ENCODE measurements around the gene CCDC40.

Gene CCDC40

DNA sequence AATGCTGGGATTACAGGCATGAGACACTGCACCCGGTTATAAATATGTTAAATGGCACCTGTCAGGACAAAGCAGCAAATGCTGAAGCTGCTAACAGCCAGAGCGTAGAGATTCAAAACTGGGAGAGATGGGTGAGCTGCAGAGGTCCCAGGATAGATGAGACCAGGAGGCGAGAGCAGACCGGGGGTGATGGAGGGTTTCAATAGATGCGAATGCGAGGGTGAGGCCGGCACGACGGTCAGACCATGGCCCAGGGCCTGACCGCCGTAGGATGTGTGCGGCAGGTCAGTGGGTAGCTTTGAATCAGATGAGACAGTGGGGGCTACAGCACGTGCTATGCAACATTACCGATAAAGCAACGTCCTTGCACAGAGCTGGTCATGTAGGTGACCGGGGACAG, 14.3 kb downstream of the CCDC40 start:
- DNase-seq = no peak

GRCh38 chr17:80051681-80052080, 15.2 kb downstream of the CCDC40 start:
- no peak for DNase-seq

DNA sequence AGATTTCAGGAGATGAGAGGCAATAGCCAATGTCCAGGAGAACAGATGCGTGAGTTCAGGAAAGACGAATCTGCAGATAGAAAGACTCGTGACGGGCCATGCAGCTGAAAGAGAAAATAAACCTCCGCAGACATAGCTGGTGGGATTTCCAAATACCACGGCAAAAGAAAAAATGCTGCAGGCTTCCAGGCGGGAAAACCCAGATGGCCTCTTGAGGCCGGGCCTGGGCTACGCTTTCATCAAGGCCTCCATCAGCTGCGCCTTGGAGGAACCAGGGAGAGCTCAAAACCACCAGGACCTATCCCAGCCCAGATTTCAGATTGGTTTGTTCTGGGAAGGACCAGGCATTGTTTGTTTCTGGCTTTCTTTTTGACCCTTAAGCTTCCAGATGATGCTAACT, 16.7 kb downstream of the CCDC40 start:
- no peak for DNase-seq

DNA sequence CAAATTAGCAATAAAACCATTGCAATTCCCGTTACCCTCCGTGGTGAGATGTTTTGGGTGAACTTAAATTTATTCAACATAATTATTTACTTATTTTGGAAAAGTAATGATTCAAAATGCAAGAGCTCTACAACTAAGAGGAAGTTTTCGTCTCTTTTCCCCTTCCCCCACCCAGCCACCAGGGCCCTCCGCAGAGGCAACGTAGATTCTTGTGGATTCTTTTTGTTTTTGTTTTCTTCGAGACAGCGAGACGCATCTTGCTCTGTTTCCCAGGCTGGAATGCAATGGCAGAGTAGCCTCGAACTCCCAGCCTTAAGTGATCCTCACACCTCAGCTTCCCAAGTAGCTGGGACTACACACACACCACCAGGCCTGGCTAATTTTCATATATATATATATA, 19.2 kb downstream of the CCDC40 start:
- no peak for DNase-seq

DNA sequence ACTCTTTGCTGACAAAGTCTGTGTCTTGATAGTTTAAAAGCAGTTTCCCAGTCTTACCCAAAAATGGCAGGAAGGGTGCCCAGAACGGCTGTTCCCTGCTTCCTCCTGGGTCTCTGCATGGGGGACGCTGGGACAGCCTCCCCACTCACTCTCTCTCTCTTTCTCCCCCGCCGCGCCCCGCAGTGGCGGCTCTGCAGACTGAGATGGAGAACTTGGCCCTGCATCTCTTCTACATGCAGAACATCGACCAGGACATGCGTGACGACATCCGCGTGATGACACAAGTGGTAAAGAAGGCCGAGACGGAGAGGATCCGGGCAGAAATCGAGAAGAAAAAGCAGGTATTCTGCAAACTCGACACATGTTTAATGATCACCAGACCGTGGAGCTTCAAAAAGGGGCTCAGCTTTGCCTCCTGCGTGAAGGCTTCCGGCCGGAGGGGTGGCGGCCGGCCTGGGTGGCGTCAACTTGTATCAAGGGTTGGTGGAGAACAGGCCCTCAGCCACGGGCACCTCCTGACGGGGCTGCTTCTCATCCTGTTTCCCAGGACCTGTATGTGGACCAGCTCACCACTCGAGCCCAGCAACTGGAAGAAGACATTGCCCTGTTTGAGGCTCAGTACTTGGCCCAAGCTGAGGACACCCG, 22.0 kb downstream of the CCDC40 start:
- DNase-seq = no peak

GRCh38 chr17:80060644-80061043, 24.2 kb downstream of the CCDC40 start:
- no peak for DNase-seq

DNA sequence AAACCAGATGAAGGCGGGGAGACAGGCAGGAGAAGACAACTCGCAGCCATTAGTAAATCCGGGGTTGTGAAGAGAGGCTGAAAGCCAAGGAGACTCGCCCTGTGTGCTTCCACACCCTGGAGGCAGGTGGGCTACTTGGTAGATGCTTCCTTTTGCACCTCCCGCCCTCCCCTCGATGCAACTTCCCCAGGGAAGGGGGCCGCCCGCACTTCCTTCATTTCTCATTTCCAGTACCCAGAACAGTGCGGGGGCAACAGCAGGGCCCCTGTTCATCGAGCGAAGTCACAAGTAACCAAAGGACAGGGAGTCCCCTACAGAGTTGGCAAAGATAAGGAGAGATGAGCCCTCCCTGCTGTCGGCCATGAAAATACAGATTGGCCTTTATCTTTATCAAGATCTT, 25.0 kb downstream of the CCDC40 start:
- DNase-seq = no peak

GRCh38 chr17:80063830-80064585, 27.6 kb downstream of the CCDC40 start:
- no peak for DNase-seq

DNA sequence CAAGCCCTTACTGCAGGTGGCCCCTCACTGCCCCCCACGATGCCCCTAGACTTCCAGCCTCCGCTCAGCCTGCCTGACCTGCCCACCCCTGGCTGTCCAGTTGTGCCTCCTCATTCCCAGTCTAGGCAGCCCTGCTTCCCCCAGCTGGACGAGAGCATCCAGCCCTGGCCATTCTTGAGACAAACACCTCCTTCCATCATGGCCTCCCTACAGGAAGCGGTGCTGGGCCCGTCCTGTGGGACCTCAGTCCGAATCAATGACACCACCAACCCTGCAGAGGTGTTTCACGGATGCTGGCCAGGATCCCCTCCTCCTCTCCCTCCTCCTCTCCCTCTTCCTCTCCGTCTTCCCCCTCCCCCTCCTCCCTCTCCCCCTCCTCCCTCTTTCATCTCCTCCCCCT, 28.3 kb downstream of the CCDC40 start:
- no peak for DNase-seq

GRCh38 chr17:80065478-80066170, 29.2 kb downstream of the CCDC40 start:
- no peak for DNase-seq

DNA sequence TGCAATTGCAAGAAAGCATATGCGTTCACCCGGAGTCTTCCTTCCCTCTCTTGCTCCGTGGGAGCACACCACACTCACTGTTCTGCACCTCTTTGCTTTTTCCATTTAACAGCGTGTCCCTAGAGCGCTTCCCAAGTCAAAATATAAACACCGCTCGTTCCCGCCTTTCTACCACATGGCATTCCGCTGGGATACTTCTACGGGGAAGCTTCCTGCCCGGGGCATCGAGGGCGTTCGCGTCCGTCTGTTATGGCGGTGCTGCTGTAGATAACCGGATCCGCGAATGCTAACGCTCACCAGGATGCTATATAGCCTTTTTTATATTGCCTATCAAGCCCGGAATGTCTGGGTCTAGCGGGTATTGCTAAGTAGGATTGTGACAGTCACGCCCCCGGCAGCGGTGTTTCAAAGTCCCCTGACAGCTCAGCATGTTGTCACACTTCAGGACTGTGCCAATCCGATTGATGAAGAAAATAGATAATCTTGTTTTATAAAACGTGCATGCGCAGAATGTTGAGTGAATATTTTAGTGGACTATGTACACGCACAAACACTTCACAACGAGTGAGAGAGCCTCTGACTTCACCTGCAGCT, 31.0 kb downstream of the CCDC40 start:
- no peak for DNase-seq

GRCh38 chr17:80068301-80069222, 32.1 kb downstream of the CCDC40 start:
- DNase-seq = no peak

- DNase-seq = no peak
These were observed 34.1 kb downstream of the CCDC40 start for GRCh38 chr17:80070375-80071115.

GRCh38 chr17:80071116-80071841, 34.8 kb downstream of the CCDC40 start:
- peak in 1 of 2 donors; percentile 24 for DNase-seq

- no peak for DNase-seq
These were observed 36.0 kb downstream of the CCDC40 start for GRCh38 chr17:80072410-80072809.

DNA sequence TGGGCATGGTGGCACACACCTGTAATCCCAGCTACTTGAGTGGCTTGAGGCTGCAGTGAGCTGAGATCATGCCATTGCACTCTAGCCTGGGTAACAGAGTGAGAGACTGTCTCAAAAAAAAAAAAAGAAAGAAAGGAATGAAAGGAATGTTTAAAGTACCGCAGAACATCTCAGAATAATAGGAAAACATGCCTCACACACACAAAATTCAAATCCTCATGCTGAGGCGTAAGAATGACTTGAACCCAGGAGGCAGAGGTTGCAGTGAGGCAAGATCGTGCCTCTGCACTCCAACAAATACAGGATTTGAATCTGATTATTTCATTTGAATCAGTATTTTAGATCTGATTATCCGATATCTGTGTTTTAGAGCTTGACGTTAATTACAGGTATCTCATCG, 43.6 kb downstream of the CCDC40 start:
- no peak for DNase-seq

DNA sequence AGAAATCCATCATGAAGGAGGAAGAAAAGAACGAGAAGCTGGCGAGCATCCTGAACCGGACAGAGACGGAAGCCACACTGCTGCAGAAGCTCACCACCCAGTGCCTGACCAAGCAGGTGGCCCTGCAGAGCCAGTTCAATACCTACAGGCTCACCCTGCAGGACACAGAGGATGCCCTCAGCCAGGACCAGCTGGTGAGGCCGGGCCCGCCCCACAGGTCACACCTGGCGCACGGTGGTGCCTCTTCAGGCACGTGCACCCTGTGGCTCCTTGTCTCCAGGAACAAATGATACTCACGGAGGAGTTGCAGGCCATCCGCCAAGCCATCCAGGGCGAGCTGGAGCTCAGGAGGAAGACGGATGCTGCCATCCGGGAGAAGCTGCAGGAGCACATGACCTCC, 45.2 kb downstream of the CCDC40 start:
- no peak for DNase-seq

- peak; percentile 31 to 34 for DNase-seq
These were observed 46.1 kb downstream of the CCDC40 start for GRCh38 chr17:80082403-80083135.

GRCh38 chr17:80083136-80083661, 46.8 kb downstream of the CCDC40 start:
- DNase-seq = no peak

GRCh38 chr17:80084773-80085172, 48.3 kb downstream of the CCDC40 start:
- no peak for DNase-seq

Data from hippocampal formation (tissue), 2 donors.